DMS79 (cell line): ENCODE results near the gene SIK2.

Source experiments
- DNase-seq: peaks from one replicate; lab custom pipeline; 2025; lab: John Stamatoyannopoulos, UW

The SIK2 gene

GRCh38 chr11:111730871-111731591 lies 128.8 kb downstream of the SIK2 start:
- peak; percentile 6 for DNase-seq

DNA sequence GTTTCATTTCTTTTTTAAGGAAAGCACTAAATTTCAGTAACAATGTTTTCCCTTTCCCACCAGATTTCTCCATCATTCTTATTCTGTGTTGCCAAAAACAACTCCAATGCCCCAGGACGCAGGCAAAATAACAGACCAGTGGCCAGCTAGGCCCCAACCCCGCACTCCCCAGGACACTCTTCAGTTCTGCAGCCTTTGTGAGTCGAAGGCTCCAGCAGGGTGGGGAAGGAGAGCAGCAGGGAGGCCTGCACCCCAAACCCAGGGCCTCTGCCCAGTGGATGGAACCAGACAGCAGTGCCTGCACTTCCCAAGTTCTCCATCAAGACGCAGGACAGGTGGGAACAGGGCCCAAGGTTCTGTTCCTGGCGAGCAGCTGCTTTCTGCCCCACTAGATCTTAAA lies 129.6 kb downstream of the SIK2 start:
- no peak for DNase-seq

DNA sequence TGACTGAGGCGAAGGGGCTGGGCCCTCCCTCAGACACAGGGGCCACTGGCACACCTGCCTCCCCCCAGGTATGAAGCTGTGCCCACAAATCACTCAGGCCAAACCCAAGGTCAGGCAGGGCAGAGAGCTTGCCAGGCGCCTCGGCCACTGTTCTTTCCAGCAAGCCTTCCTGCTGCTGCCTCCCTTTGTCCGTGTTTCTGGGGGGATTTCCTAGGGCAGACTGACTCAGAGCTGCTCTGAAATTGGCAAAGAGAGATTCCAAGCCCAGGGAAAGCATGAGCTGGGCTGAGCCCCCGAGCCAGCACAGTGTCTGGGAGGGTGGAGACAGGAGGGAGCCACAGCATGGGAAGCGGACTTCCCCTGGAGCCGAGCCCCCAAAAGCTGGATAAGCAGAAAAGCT lies 130.8 kb downstream of the SIK2 start:
- DNase-seq = no peak

- no peak for DNase-seq
Observed at GRCh38 chr11:111733611-111734088, 131.4 kb downstream of the SIK2 start.

DNA sequence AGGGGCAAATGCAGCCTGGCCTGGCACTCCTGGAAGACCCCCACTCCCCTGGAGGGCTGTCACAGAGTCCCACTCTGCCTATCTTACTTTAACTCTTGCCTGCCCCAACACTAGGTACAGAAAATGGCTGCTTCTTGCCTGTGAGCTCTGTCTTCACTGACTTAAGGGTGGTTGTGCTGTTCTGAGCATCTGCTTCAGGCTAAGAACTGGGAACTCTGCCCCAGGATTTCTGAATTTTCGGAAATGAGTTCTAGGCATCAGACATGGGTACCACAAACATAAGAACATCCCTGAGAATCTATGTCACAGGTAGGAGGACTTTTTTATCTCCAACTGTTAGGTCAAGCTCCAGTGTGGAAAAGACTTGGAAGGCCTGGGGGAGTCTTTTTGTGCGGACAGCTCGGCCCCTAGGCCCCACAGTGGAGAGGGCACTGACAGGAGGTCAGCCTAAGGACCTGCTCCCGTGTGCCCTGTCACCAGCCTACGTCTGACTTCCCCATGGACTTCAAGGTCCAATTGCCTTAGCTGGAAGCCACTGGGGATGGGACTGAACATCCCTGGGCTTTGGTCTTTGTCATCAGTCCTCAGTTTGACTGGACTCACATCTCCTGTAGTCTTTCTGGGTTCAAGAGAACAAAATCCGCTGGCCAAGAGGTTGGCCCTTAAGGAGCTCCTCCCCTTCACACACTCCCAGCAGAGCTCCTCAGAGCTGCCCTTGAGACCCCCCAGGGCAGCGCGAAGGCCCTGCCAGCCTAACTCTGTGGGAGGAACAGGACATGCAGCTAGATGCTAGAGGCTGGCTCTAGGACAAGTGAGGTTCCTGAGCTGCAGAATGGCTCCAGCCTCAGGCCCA lies 132.1 kb downstream of the SIK2 start:
- DNase-seq = no peak

GRCh38 chr11:111734954-111735261 lies 132.7 kb downstream of the SIK2 start:
- no peak for DNase-seq

DNA sequence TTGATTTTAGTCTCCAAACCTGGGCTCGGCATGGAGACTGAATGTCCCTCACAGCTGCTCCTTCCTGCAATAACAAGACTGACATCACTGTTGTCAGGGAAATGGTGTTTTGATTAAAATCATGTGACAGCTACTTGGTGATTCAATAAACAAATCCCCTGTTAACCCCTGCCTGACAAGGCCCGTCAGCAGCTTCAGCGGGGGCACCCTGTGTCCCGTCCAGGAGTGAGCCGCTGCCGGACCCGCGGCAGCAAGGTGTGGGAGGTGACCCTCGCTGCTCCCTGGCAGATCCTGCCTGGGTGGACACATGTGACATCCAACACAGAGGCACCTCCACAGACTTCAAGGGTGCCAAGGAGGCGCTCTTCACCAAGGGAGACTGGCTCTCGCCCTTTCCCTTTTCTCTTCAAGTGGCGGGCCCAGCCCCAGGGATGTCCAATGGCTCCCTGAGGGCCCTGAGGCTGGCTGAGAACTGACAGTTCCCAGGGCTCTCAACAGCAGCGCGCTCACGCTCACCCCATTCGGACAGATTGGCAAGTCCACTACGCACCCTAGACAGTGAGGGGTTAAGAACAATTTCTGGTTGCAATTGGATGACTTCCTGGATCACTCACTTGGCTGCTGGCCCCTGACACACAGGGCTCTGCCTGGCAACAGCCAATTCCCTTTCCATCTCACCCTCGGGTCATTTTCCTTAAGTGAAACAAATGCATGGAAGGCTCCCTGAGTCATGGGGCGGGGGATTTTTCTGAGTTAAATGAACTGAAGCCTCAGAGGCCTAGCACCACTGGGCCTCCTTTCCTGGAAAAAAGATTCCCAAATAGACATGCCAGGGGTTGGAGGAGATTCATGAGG lies 133.2 kb downstream of the SIK2 start:
- DNase-seq = peak; percentile 86

- no peak for DNase-seq
Observed at GRCh38 chr11:111736181-111736590, 133.9 kb downstream of the SIK2 start.

DNA sequence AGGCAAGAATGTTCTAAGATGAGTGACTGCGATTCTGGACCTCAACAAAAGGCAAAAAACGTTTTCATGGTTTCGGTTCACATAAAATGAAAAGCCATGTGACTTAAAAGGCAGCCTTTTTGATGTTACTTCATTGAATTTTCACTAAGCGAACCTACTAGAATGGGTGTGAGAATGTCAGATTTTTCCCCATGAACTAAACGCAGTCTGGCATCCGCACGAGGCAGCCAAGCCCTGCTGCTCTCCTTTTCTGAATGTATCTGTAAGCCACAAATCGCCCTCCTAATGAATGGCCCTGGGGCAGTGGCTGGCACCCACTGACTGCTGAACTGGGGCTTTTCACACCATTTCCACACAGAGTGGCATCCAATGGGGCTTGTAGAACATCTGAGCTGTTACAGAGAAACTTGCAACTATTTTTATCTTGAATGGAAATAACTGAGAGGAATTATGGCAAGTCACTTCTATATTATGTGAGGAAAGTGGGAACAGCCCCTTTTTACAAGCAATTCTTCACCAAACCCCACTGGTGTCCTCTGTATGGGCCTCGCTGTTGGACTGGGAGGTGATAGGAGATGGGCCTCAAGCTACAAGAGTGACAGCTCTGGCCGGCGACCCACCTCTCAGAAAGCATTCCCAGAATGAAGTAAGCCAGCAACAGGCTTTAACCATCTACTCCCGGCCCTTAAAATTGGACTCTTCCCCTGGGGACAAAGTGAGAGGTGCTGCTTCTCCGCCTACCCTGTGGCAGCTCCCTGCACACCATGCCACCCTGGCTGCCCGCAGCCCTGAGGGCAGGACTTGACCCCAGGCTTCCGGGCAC lies 134.6 kb downstream of the SIK2 start:
- no peak for DNase-seq

- DNase-seq = no peak
Observed at GRCh38 chr11:111737444-111738210, 135.4 kb downstream of the SIK2 start.

DNA sequence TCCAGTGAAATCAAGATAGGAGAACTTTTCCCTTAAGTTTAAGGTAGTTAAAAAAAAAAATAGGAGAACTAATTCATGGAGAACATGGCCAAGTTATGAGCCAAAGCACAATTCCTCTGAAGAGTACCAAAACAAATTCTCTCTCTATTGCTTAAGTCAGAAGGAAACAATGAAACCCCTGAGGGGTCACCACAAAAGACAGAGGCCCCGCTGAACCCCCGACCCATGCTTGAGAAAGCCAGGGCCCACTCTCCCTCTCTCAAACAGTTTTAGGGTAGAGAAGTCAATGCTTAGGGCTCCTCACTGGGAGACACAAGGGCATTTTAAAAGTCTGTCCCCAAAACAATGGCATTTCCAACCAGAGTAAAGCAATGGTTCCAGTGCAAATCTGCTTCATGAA lies 137.1 kb downstream of the SIK2 start:
- DNase-seq = no peak

GRCh38 chr11:111741751-111742150 lies 139.5 kb downstream of the SIK2 start:
- DNase-seq = no peak

GRCh38 chr11:111743700-111744099 lies 141.5 kb downstream of the SIK2 start:
- DNase-seq = no peak

DNA sequence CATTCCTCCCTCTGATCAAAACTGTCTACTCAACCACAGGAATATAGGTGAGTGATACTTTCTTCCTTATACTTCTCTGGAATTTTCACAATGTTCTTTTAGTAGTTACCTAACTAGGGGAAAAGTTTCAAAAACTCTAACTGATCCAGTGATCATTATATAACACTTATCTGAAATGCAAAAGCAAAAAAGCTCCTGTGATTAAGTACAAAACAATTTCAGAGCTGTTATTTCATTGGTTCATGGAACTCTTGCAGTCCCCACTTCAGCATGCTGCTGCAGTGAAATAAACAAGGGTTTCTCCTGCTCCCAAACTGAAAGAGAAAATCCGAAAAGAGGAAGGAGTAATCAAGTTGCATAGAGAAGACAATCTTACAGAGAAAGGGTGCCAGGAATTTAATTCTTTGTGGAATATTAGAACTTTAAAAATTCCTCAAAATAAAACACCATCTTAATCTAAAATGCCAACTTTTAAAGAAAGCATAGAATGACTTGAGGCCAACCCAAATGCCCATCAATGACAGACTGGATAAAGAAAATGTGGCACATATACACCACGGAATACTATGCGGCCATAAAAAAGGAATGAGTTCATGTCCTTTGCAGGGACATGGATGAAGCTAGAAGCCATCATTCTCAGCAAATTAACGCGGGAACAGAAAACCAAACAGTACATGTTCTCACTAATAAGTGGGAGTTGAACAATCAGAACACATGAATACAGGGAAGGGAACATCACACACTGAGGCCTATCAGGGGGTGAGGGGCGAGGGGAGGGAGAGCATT lies 143.7 kb downstream of the SIK2 start:
- no peak for DNase-seq

DNA sequence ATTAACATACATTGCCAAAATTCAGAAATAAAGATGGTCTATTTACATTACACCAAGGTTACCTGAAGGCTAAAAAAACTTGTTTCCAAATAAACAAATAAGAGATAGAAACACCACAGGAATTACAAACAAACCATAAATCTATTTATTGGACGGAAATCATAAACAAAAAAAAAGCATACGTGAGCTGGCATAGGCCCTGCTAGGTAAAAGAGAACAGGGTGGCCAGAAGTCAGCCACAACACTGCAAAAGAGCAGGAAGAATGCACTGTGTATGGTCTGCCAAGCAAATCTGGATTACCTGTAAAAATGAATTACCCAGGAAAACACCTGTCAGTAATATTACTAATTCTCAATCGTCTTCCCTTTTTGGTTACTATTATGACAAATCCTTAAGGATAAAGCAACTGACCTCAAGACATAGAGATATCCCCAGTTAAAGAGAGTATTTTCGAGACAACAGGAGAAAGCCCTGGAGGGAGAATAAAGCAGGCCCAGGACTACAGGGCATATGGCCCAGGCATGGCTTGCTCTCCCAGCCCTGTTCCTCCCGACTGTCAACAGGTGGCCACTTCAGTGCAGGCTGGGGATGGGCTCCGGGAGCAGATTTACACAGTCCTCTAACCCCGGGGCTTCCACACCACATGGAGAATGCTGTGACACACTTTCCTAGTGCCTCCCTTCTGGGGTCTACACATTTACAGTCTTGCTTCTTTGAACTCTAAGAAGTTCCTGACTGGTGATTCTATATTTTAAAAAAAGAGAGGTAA lies 146.0 kb downstream of the SIK2 start:
- DNase-seq = no peak

GRCh38 chr11:111749646-111750045 lies 147.4 kb downstream of the SIK2 start:
- no peak for DNase-seq

DNA sequence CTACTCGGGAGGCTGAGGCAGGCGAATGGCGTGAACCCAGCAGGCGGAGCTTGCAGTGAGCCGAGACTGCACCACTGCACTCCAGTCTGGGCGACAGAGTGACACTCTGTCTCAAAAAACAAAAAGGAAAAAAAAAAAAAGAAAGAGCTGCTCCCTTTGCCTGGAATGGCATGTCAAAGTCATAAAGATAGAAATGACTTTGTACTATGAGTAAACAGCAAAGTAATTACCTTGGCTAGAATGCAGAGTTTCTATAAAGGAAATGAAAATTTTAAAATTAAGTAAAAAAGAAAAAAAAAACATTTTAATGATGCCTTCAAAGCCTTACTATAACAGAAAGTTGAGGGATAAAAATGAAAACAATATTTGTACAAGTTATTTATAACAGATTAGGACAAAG lies 153.8 kb downstream of the SIK2 start:
- DNase-seq = no peak

DNA sequence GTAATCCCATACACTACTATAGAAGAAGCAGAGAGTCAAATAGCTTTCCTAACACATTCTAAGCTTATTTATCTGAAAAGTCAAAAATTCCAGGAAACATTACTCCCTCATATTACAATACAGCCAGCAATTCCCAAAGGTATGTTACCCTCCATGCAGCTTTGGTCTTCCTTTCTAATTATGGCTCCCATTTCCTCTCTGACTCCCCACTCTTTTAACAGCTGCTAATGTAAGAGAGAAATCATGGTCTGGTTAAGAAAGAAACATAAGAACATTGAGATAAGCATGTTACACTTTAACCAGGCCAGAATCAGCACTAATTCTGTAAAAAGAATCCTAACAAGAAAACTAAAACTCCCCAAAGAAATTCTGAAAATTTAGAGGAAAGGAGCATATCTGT lies 157.1 kb downstream of the SIK2 start:
- no peak for DNase-seq

DNA sequence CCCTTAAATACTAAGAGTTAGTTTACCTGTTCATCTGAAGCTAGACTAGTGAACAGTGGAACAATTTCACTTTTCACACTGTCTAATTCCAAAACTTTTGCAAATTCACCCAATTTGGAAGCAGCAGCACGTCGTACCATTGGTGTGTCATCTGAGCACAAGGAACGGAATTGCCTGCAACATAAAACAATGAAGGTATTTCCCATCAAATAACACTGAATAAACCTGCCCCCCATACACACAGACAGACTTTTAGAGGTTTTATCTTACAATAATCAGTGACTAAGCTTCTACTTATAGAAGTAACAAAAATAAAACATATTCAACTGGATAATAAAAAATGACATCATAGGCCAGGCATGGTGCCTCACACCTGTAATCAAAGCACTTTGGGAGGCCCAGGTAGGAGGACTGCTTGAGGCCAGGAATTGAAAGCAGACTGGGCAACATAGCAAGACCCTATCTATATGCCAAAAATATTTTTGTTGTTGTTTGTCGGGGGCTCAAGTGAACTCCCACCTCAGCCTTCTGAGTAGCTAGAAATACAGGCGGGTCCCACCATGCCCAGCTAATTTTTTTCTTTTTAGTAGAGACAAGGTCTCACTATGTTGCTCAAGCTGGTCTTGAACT lies 157.6 kb downstream of the SIK2 start:
- no peak for DNase-seq
